HepG2 (cell line): ENCODE measurements around the gene PUM1. TPM values are rescaled to one million over a fixed set of nuclear protein-coding genes. Genes with fewer than 3 reads are reported as not detected.

ENCODE experiments used
- ARNT2 ChIP-seq: sonication (generic); formaldehyde crosslinking; IDR thresholded peaks from 2 replicates; pipeline ENCODE4 v1.8.0; 2022; ENCODE audit warnings: mild to moderate bottlenecking, low read depth, missing genetic modification reagents, moderate library complexity
- BORCS8-MEF2B ChIP-seq: sonication (generic); formaldehyde crosslinking; IDR thresholded peaks from 2 replicates; pipeline ENCODE4 v1.8.0; 2022; ENCODE audit warnings: mild to moderate bottlenecking, missing genetic modification reagents
- KDM1A ChIP-seq: IDR thresholded peaks from 2 replicates; pipeline ENCODE4 v1.6.1; 2016; ENCODE audit warnings: missing compliant biosample characterization
- MXD4 ChIP-seq: IDR thresholded peaks from 2 replicates; pipeline ENCODE4 v1.6.1; 2016; ENCODE audit warnings: mild to moderate bottlenecking, missing biosample characterization, missing genetic modification reagents
- MYNN ChIP-seq: sonication (generic); formaldehyde crosslinking; IDR thresholded peaks from 2 replicates; pipeline ENCODE4 v1.4.0; 2020; ENCODE audit warnings: mild to moderate bottlenecking, low read depth, missing genetic modification reagents
- NFAT5 ChIP-seq: sonication (generic); formaldehyde crosslinking; IDR thresholded peaks from 2 replicates; pipeline ENCODE4 v1.4.0; 2020; ENCODE audit warnings: missing genetic modification reagents
- NR2F2 ChIP-seq: IDR thresholded peaks from 2 replicates; pipeline ENCODE4 v1.6.1; 2012; ENCODE audit warnings: low read depth, inconsistent platforms, borderline replicate concordance
- PAF1 ChIP-seq: IDR thresholded peaks from 2 replicates; pipeline ENCODE4 v1.6.1; 2016; ENCODE audit warnings: missing genetic modification reagents, missing compliant biosample characterization
- PTBP1 ChIP-seq: fragments of 200-400 bp; formaldehyde crosslinking; IDR thresholded peaks from 2 replicates; pipeline ENCODE4 v1.6.1; 2018; ENCODE audit warnings: low read length, low read depth; ENCODE audit not compliant: poor library complexity, severe bottlenecking
- RBAK ChIP-seq: sonication (generic); formaldehyde crosslinking; IDR thresholded peaks from 2 replicates; pipeline ENCODE4 v1.5.1; 2020; ENCODE audit warnings: mild to moderate bottlenecking, missing genetic modification reagents
- RFXAP ChIP-seq: sonication (generic); formaldehyde crosslinking; IDR thresholded peaks from 2 replicates; pipeline ENCODE4 v1.4.0; 2020; ENCODE audit warnings: missing genetic modification reagents, borderline replicate concordance
- ZBTB21 ChIP-seq: sonication (generic); formaldehyde crosslinking; IDR thresholded peaks from 2 replicates; pipeline ENCODE4 v1.4.0; 2020; ENCODE audit warnings: missing genetic modification reagents
- ZBTB25 ChIP-seq: IDR thresholded peaks from 2 replicates; pipeline ENCODE4 v1.6.1; 2018; ENCODE audit warnings: missing genetic modification reagents
- ZBTB38 ChIP-seq: sonication (generic); formaldehyde crosslinking; IDR thresholded peaks from 2 replicates; pipeline ENCODE4 v1.5.1; 2020; ENCODE audit warnings: mild to moderate bottlenecking, missing genetic modification reagents
- ZNF24 ChIP-seq: fragments of 450-650 bp; IDR thresholded peaks from 2 replicates; pipeline ENCODE4 v1.6.1; 2017; ENCODE audit warnings: antibody characterized with exemption, mild to moderate bottlenecking
- polyA plus RNA-seq, 8 experiments: library from polyadenylated mRNA; depleted of rRNA in 3 of 8; stranded (reverse) in 7 of 8; unstranded in 1 of 8; fragments of >200 nt; fragmentation: Illumina TruSeq in 4 of 8; extraction: Trizol in 4 of 8; gene quantifications; 2 replicates each; pipeline versions ENCODE4 v1.2.1 to v1.2.3, GENCODE V29; 2011 to 2016; ENCODE audit warnings: low read depth in 4 of 8, missing spikeins in 1 of 8, mixed read lengths in 1 of 8; ENCODE audit not compliant: insufficient read depth in 1 of 8
- total RNA-seq, 5 experiments: library from RNA; depleted of rRNA; stranded (reverse); fragments of >200 nt; fragmentation: Illumina TruSeq; extraction: Trizol; gene quantifications; 2 replicates each; pipeline ENCODE4 v1.2.3, GENCODE V29; 2016; ENCODE audit warnings: low read depth in 1 of 5
- TF ChIP-seq, protein P1 (sequence below): sonication (generic); formaldehyde crosslinking; IDR thresholded peaks from 2 replicates; pipeline ENCODE4 v1.4.0; 2020; ENCODE audit warnings: missing genetic modification reagents, borderline replicate concordance
- TF ChIP-seq, protein P2 (sequence below): IDR thresholded peaks from 2 replicates; pipeline ENCODE4 v1.6.1; 2016; ENCODE audit warnings: missing compliant biosample characterization, missing genetic modification reagents, borderline replicate concordance
- TF ChIP-seq, protein P3 (sequence below): sonication (generic); formaldehyde crosslinking; IDR thresholded peaks from 2 replicates; pipeline ENCODE4 v1.4.0; 2020; ENCODE audit warnings: mild to moderate bottlenecking, missing genetic modification reagents

The PUM1 gene
- total and polyA plus RNA-seq, 2 of the 13 experiments (the other 11 are each of a cell fraction or from before 2014, with no cell fraction given), result 64.7 to 91.0 TPM

- TF ChIP-seq, protein P1, sequence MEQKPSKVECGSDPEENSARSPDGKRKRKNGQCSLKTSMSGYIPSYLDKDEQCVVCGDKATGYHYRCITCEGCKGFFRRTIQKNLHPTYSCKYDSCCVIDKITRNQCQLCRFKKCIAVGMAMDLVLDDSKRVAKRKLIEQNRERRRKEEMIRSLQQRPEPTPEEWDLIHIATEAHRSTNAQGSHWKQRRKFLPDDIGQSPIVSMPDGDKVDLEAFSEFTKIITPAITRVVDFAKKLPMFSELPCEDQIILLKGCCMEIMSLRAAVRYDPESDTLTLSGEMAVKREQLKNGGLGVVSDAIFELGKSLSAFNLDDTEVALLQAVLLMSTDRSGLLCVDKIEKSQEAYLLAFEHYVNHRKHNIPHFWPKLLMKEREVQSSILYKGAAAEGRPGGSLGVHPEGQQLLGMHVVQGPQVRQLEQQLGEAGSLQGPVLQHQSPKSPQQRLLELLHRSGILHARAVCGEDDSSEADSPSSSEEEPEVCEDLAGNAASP, result peak; percentile 9; the same call in 1 of the 2 replicates
- TF ChIP-seq, protein P2, sequence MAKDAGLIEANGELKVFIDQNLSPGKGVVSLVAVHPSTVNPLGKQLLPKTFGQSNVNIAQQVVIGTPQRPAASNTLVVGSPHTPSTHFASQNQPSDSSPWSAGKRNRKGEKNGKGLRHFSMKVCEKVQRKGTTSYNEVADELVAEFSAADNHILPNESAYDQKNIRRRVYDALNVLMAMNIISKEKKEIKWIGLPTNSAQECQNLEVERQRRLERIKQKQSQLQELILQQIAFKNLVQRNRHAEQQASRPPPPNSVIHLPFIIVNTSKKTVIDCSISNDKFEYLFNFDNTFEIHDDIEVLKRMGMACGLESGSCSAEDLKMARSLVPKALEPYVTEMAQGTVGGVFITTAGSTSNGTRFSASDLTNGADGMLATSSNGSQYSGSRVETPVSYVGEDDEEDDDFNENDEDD, result peak; percentile 49; the same call in 1 of the 2 replicates
- TF ChIP-seq RFXAP, result peak; percentile 80
- TF ChIP-seq ZBTB21 (CRISPR knock-in tag), result no peak
- TF ChIP-seq MYNN (CRISPR knock-in tag), result no peak
- no peak; the same call in 1 of the 2 replicates for TF ChIP-seq NR2F2
- TF ChIP-seq ZBTB38 (CRISPR knock-in tag), result peak; percentile 74; the same call in 1 of the 2 replicates
- peak; percentile 22; the same call in 1 of the 2 replicates for TF ChIP-seq KDM1A (CRISPR knock-in tag)
- TF ChIP-seq RBAK (CRISPR knock-in tag), result no peak
- no peak for TF ChIP-seq NFAT5 (CRISPR knock-in tag)
- no peak for TF ChIP-seq ZNF24
- TF ChIP-seq ZBTB25 (CRISPR knock-in tag), result peak; percentile 86
- peak; percentile 86 for TF ChIP-seq MXD4 (CRISPR knock-in tag)
- TF ChIP-seq, protein P3, sequence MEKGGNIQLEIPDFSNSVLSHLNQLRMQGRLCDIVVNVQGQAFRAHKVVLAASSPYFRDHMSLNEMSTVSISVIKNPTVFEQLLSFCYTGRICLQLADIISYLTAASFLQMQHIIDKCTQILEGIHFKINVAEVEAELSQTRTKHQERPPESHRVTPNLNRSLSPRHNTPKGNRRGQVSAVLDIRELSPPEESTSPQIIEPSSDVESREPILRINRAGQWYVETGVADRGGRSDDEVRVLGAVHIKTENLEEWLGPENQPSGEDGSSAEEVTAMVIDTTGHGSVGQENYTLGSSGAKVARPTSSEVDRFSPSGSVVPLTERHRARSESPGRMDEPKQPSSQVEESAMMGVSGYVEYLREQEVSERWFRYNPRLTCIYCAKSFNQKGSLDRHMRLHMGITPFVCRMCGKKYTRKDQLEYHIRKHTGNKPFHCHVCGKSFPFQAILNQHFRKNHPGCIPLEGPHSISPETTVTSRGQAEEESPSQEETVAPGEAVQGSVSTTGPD, result peak; percentile 18; the same call in 1 of the 2 replicates
- TF ChIP-seq BORCS8-MEF2B (CRISPR knock-in tag), result peak; percentile 40; the same call in 1 of the 2 replicates
- TF ChIP-seq PAF1, result no peak
- no peak for TF ChIP-seq PTBP1
- peak; percentile 73; the same call in 1 of the 2 replicates for TF ChIP-seq ARNT2 (CRISPR knock-in tag)
Measured at GRCh38 chr1:31065310-31066217, at the start of gene PUM1 (continued).
